ENCODE measurements around the gene FOXD4L3.
"Not testable (repeated sequence)": the region's sequence is repeated elsewhere in the genome, so short reads cannot be mapped to it uniquely, and the experiment has no call there.

FOXD4L3 gene

DNA sequence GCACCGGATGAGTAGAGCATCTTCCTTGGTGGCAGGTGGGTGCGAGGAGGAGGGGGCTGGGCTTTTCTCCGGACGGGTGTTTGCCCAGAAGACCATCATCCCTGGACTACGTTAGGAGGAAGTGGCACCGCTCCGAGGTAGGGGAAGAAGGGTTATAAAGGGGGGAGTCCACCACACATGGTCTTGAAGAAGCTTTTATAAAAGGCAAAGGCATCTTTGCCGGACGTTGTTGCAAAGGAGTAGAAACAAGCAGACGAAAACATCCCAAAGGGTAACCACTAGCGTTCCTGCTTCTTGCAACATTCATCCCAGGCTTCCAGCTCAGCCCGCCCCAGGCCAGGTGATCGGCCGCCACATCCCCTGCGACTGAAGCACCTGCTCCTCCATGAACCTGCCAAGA lies at the start of gene FOXD4L3:
FOXD4L3 (plus strand) TSS at position 301 of the 400 bp plus-strand sequence; CDS start at position 386, 85 bp downstream.
- H3K4me1 ChIP-seq (ENCODE audit: insufficient read depth, low read length, poor library complexity, severe bottlenecking); H3K79me2 ChIP-seq (ENCODE audit: insufficient read depth, low read length); H3K4me2 ChIP-seq (ENCODE audit: low read depth, low read length, poor library complexity, severe bottlenecking); H3K4me3 ChIP-seq (ENCODE audit: low read length, poor library complexity, severe bottlenecking); H3F3A ChIP-seq (ENCODE audit: low read depth); H3K36me3 ChIP-seq (ENCODE audit: insufficient read depth, low read length); H4K20me1 ChIP-seq (ENCODE audit: insufficient read depth, low read length, poor library complexity, severe bottlenecking); H2AFZ ChIP-seq (ENCODE audit: low read length); H3K9me3 ChIP-seq (ENCODE audit: insufficient read depth, low read depth, low read length); H3K9ac ChIP-seq (ENCODE audit: low read depth, low read length, poor library complexity, severe bottlenecking); H3K9me2 ChIP-seq (replicated peaks; ENCODE audit: low read depth, low read length); H3K27me3 ChIP-seq (ENCODE audit: insufficient read depth, low read length, poor library complexity, severe bottlenecking): not testable (repeated sequence)

DNA sequence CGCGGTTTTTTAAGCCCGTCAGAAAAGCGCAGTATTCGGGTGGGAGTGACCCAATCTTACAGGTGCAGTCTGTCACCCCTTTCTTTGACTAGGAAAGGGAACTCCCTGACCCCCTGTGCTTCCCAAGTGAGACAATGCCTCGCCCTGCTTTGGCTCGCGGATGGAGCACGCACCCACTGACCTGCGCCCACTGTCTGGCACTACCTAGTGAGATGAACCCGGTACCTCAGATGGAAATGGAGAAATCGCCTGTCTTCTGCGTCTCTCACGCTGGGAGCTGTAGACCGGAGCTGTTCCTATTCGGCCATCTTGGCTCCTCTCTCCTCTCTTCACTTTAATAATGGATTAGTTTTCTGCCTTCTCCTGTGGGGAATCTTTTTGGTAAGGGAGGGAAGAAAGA lies 21.6 kb upstream of the FOXD4L3 start:
- not testable (repeated sequence) for H3K27me3 ChIP-seq (ENCODE audit: insufficient read depth, low read length, poor library complexity, severe bottlenecking); H3K4me1 ChIP-seq (ENCODE audit: insufficient read depth, low read length, poor library complexity, severe bottlenecking); H2AFZ ChIP-seq (ENCODE audit: low read length); H3K9me3 ChIP-seq (ENCODE audit: insufficient read depth, low read depth, low read length); H3K36me3 ChIP-seq (ENCODE audit: insufficient read depth, low read length); H4K20me1 ChIP-seq (ENCODE audit: insufficient read depth, low read length, poor library complexity, severe bottlenecking); H3K9ac ChIP-seq (ENCODE audit: low read depth, low read length, poor library complexity, severe bottlenecking); H3K4me3 ChIP-seq (ENCODE audit: low read length, poor library complexity, severe bottlenecking); H3K79me2 ChIP-seq (ENCODE audit: insufficient read depth, low read length); H3K9me2 ChIP-seq (replicated peaks; ENCODE audit: low read depth, low read length); H3K4me2 ChIP-seq (ENCODE audit: low read depth, low read length, poor library complexity, severe bottlenecking); H3F3A ChIP-seq (ENCODE audit: low read depth)

GRCh38 chr9:68303771-68304170 lies 1.1 kb downstream of the FOXD4L3 start:
- H3K27me3 ChIP-seq (ENCODE audit: insufficient read depth, low read length, poor library complexity, severe bottlenecking); H3K9me2 ChIP-seq (replicated peaks; ENCODE audit: low read depth, low read length); H3F3A ChIP-seq (ENCODE audit: low read depth); H3K9ac ChIP-seq (ENCODE audit: low read depth, low read length, poor library complexity, severe bottlenecking); H3K79me2 ChIP-seq (ENCODE audit: insufficient read depth, low read length); H3K4me1 ChIP-seq (ENCODE audit: insufficient read depth, low read length, poor library complexity, severe bottlenecking); H4K20me1 ChIP-seq (ENCODE audit: insufficient read depth, low read length, poor library complexity, severe bottlenecking); H2AFZ ChIP-seq (ENCODE audit: low read length); H3K36me3 ChIP-seq (ENCODE audit: insufficient read depth, low read length); H3K4me2 ChIP-seq (ENCODE audit: low read depth, low read length, poor library complexity, severe bottlenecking); H3K9me3 ChIP-seq (ENCODE audit: insufficient read depth, low read depth, low read length); H3K4me3 ChIP-seq (ENCODE audit: low read length, poor library complexity, severe bottlenecking): not testable (repeated sequence)

- H2AFZ ChIP-seq (ENCODE audit: low read length); H3K4me3 ChIP-seq (ENCODE audit: low read length, poor library complexity, severe bottlenecking); H3K9me2 ChIP-seq (replicated peaks; ENCODE audit: low read depth, low read length); H3K9ac ChIP-seq (ENCODE audit: low read depth, low read length, poor library complexity, severe bottlenecking); H3F3A ChIP-seq (ENCODE audit: low read depth); H3K36me3 ChIP-seq (ENCODE audit: insufficient read depth, low read length); H3K9me3 ChIP-seq (ENCODE audit: insufficient read depth, low read depth, low read length); H3K27me3 ChIP-seq (ENCODE audit: insufficient read depth, low read length, poor library complexity, severe bottlenecking); H4K20me1 ChIP-seq (ENCODE audit: insufficient read depth, low read length, poor library complexity, severe bottlenecking); H3K4me1 ChIP-seq (ENCODE audit: insufficient read depth, low read length, poor library complexity, severe bottlenecking); H3K79me2 ChIP-seq (ENCODE audit: insufficient read depth, low read length); H3K4me2 ChIP-seq (ENCODE audit: low read depth, low read length, poor library complexity, severe bottlenecking): not testable (repeated sequence)
Observed at GRCh38 chr9:68304212-68304611, 1.5 kb downstream of the FOXD4L3 start.

GRCh38 chr9:68304777-68305176 lies 2.1 kb downstream of the FOXD4L3 start:
- H2AFZ ChIP-seq (ENCODE audit: low read length); H3F3A ChIP-seq (ENCODE audit: low read depth); H3K9me3 ChIP-seq (ENCODE audit: insufficient read depth, low read depth, low read length); H3K4me3 ChIP-seq (ENCODE audit: low read length, poor library complexity, severe bottlenecking); H3K4me1 ChIP-seq (ENCODE audit: insufficient read depth, low read length, poor library complexity, severe bottlenecking); H3K36me3 ChIP-seq (ENCODE audit: insufficient read depth, low read length); H3K4me2 ChIP-seq (ENCODE audit: low read depth, low read length, poor library complexity, severe bottlenecking); H3K27me3 ChIP-seq (ENCODE audit: insufficient read depth, low read length, poor library complexity, severe bottlenecking); H3K79me2 ChIP-seq (ENCODE audit: insufficient read depth, low read length); H3K9me2 ChIP-seq (replicated peaks; ENCODE audit: low read depth, low read length); H4K20me1 ChIP-seq (ENCODE audit: insufficient read depth, low read length, poor library complexity, severe bottlenecking); H3K9ac ChIP-seq (ENCODE audit: low read depth, low read length, poor library complexity, severe bottlenecking): not testable (repeated sequence)

DNA sequence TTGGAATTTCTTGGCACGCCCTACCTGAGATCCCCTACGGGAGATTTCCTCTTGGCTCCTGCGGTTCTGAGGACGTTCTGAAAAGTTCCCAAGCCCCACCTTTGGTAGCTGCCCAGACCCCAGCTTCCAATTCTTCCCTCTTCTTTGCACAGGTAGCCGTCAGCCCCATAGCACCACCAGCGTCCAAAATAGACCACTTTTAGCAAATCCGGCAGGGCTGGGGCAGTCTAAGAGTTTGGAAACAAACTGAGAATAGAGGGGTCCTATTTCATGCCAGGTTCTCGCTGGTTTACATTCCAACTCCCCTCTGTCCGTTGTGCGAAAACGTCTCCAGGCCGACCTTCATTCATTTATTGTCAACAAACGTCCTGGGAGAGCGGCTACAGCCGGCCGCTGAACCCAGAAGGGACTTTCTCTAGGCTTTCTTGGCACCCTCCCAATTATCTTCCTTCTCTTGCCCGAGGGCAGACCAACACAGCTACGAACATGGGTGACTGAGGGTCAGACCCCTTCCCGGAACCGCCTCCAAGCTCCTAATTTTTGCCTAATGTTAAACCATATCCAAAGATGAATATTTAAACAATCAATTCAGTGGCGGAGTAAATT lies 3.1 kb downstream of the FOXD4L3 start:
- not testable (repeated sequence) for H3K4me2 ChIP-seq (ENCODE audit: low read depth, low read length, poor library complexity, severe bottlenecking); H3K27me3 ChIP-seq (ENCODE audit: insufficient read depth, low read length, poor library complexity, severe bottlenecking); H2AFZ ChIP-seq (ENCODE audit: low read length); H3K9me2 ChIP-seq (replicated peaks; ENCODE audit: low read depth, low read length); H3K79me2 ChIP-seq (ENCODE audit: insufficient read depth, low read length); H3K4me3 ChIP-seq (ENCODE audit: low read length, poor library complexity, severe bottlenecking); H3K9me3 ChIP-seq (ENCODE audit: insufficient read depth, low read depth, low read length); H4K20me1 ChIP-seq (ENCODE audit: insufficient read depth, low read length, poor library complexity, severe bottlenecking); H3F3A ChIP-seq (ENCODE audit: low read depth); H3K36me3 ChIP-seq (ENCODE audit: insufficient read depth, low read length); H3K4me1 ChIP-seq (ENCODE audit: insufficient read depth, low read length, poor library complexity, severe bottlenecking); H3K9ac ChIP-seq (ENCODE audit: low read depth, low read length, poor library complexity, severe bottlenecking)

GRCh38 chr9:68306391-68306964 lies 3.8 kb downstream of the FOXD4L3 start:
- H3K9me2 ChIP-seq (replicated peaks; ENCODE audit: low read depth, low read length); H3K9ac ChIP-seq (ENCODE audit: low read depth, low read length, poor library complexity, severe bottlenecking); H3K4me3 ChIP-seq (ENCODE audit: low read length, poor library complexity, severe bottlenecking); H4K20me1 ChIP-seq (ENCODE audit: insufficient read depth, low read length, poor library complexity, severe bottlenecking); H2AFZ ChIP-seq (ENCODE audit: low read length); H3K79me2 ChIP-seq (ENCODE audit: insufficient read depth, low read length); H3K36me3 ChIP-seq (ENCODE audit: insufficient read depth, low read length); H3K9me3 ChIP-seq (ENCODE audit: insufficient read depth, low read depth, low read length); H3F3A ChIP-seq (ENCODE audit: low read depth); H3K4me1 ChIP-seq (ENCODE audit: insufficient read depth, low read length, poor library complexity, severe bottlenecking); H3K4me2 ChIP-seq (ENCODE audit: low read depth, low read length, poor library complexity, severe bottlenecking); H3K27me3 ChIP-seq (ENCODE audit: insufficient read depth, low read length, poor library complexity, severe bottlenecking): not testable (repeated sequence)

Data from Loucy (cell line).